HepG2 (cell line): ENCODE measurements around the gene HAUS7. TPM values are rescaled to one million over a fixed set of nuclear protein-coding genes. Genes with fewer than 3 reads are reported as not detected.

ENCODE experiments used
- ATAC-seq: fragments of 200-7000 bp; cut with Tn5 transposase; 3 replicates; pipeline ENCODE4 v1.9.1; 2020; ENCODE audit warnings: mild to moderate bottlenecking, moderate library complexity
- BruUV-seq: library from RNA; stranded (reverse); fragments of 400-500 nt; replicated peaks from 2 replicates; lab custom pipeline; 2021; lab: Mats Ljungman, UMichigan
- CTCF ChIA-PET: fragments of 300-600 bp; formaldehyde crosslinking; extraction: SDS; loops from one replicate; lab custom pipeline; 2021; ENCODE audit warnings: low total read pairs, inconsistent platforms, low intra/inter-chr PET ratio; lab: Yijun Ruan, JAX
- POLR2A ChIA-PET: fragments of 350-600 bp; sonication (Branson Sonifier 250); formaldehyde crosslinking; loops from one replicate; lab custom pipeline; 2020; ENCODE audit warnings: antibody characterized with exemption, inconsistent platforms; lab: Yijun Ruan, JAX
- DNase-seq: peaks from one replicate; pipeline ENCODE4 v3.0.0-alpha.2; 2015; ENCODE audit warnings: low spot score
- FAIRE-seq: peaks from 3 replicates; lab custom pipeline; 2011; peaks lifted over from hg19 to GRCh38; lab: Jason Lieb, UNC
- H2AFZ ChIP-seq: one replicate; pipeline ENCODE4 v1.6.1; 2011; ENCODE audit warnings: low read length, inconsistent platforms
- H3K27ac ChIP-seq: fragments of 300-600 bp; 3 replicates; pipeline ENCODE4 v1.8.0; 2011; ENCODE audit warnings: mixed run types, mild to moderate bottlenecking, mixed read lengths, low read length, inconsistent platforms; ENCODE audit not compliant: insufficient read depth; ENCODE audit errors: extremely low read length
- H3K27me3 ChIP-seq, 2 experiments: fragments of 200-600 bp in 1 of 2; 2 replicates in 1 of 2; 3 replicates in 1 of 2; pipeline versions ENCODE4 v1.6.0 to v1.8.0; 2011; ENCODE audit warnings: low read length in 2 of 2, mild to moderate bottlenecking in 2 of 2, moderate library complexity in 2 of 2, inconsistent platforms in 1 of 2; ENCODE audit not compliant: insufficient read depth in 2 of 2, control insufficient read depth in 1 of 2
- H3K36me3 ChIP-seq, 2 experiments: fragments of 200-600 bp in 1 of 2; replicated peaks in 1 of 2; 2 replicates in 1 of 2; 3 replicates in 1 of 2; pipeline versions ENCODE4 v1.5.1 to v1.8.0; 2011; ENCODE audit warnings: low read length in 2 of 2, inconsistent platforms in 1 of 2; ENCODE audit not compliant: insufficient read depth in 2 of 2, control insufficient read depth in 1 of 2
- H3K4me1 ChIP-seq: 2 replicates; pipeline ENCODE4 v1.5.1; 2012; ENCODE audit warnings: low read length, inconsistent platforms; ENCODE audit not compliant: insufficient read depth
- H3K4me2 ChIP-seq: 2 replicates; pipeline ENCODE4 v1.6.0; 2011; ENCODE audit warnings: low read depth, low read length, inconsistent platforms
- H3K4me3 ChIP-seq, 3 experiments: fragments of 200-600 bp in 1 of 3; sonication (generic), shearing (Covaris generic) in 1 of 3; replicated peaks in 1 of 3; 2 replicates each; pipeline ENCODE4 v1.5.1; 2011 to 2016; ENCODE audit warnings: low read length in 3 of 3, inconsistent platforms in 2 of 3, low read depth in 2 of 3, mild to moderate bottlenecking in 2 of 3, control low read depth in 1 of 3, mixed read lengths in 1 of 3; ENCODE audit not compliant: insufficient read depth in 1 of 3
- H3K79me2 ChIP-seq: one replicate; pipeline ENCODE4 v1.6.1; 2011; ENCODE audit warnings: low read length, inconsistent platforms; ENCODE audit not compliant: insufficient read depth
- H3K9ac ChIP-seq: 2 replicates; pipeline ENCODE4 v1.6.0; 2011; ENCODE audit warnings: mild to moderate bottlenecking, low read depth, low read length, inconsistent platforms; ENCODE audit not compliant: insufficient read depth
- H3K9me3 ChIP-seq: 2 replicates; pipeline ENCODE4 v1.5.1; 2012; ENCODE audit warnings: mild to moderate bottlenecking, low read length
- H4K20me1 ChIP-seq: 2 replicates; pipeline ENCODE4 v1.6.0; 2011; ENCODE audit warnings: inconsistent platforms, mild to moderate bottlenecking, low read length, moderate library complexity; ENCODE audit not compliant: insufficient read depth
- CAMTA2 ChIP-seq: sonication (generic); formaldehyde crosslinking; IDR thresholded peaks from 2 replicates; pipeline ENCODE4 v1.4.0; 2020; ENCODE audit warnings: mild to moderate bottlenecking, missing genetic modification reagents, borderline replicate concordance
- CTCF ChIP-seq: sonication (generic); formaldehyde crosslinking; IDR thresholded peaks from 2 replicates; pipeline ENCODE4 v1.5.0; 2020; ENCODE audit warnings: mild to moderate bottlenecking, missing genetic modification reagents, moderate library complexity
- GABPB1 ChIP-seq: IDR thresholded peaks from 2 replicates; pipeline ENCODE4 v1.6.1; 2016; ENCODE audit warnings: mild to moderate bottlenecking, missing genetic modification reagents, moderate library complexity, missing compliant biosample characterization
- HIC2 ChIP-seq: sonication (generic); formaldehyde crosslinking; IDR thresholded peaks from 2 replicates; pipeline ENCODE4 v1.9.0; 2022; ENCODE audit warnings: low read depth, missing genetic modification reagents
- HNRNPL ChIP-seq: fragments of 200-400 bp; formaldehyde crosslinking; IDR thresholded peaks from 2 replicates; pipeline ENCODE4 v1.6.1; 2017; ENCODE audit warnings: mild to moderate bottlenecking, low read depth, low read length
- KLF9 ChIP-seq: IDR thresholded peaks from 2 replicates; pipeline ENCODE4 v1.6.1; 2016; ENCODE audit warnings: low read depth
- PAWR ChIP-seq: sonication (generic); formaldehyde crosslinking; IDR thresholded peaks from 2 replicates; pipeline ENCODE4 v1.4.0; 2020; ENCODE audit warnings: missing genetic modification reagents, mild to moderate bottlenecking, borderline replicate concordance
- ZBTB38 ChIP-seq: sonication (generic); formaldehyde crosslinking; IDR thresholded peaks from 2 replicates; pipeline ENCODE4 v1.5.1; 2020; ENCODE audit warnings: mild to moderate bottlenecking, missing genetic modification reagents
- ZBTB7A ChIP-seq: sonication (generic); formaldehyde crosslinking; IDR thresholded peaks from 2 replicates; pipeline ENCODE4 v1.8.0; 2022; ENCODE audit warnings: mild to moderate bottlenecking, missing genetic modification reagents
- ZNF160 ChIP-seq: sonication (generic); formaldehyde crosslinking; IDR thresholded peaks from 2 replicates; pipeline ENCODE4 v1.8.0; 2022; ENCODE audit warnings: mild to moderate bottlenecking, inconsistent platforms, missing genetic modification reagents
- ZNF317 ChIP-seq: sonication (generic); formaldehyde crosslinking; IDR thresholded peaks from 2 replicates; pipeline ENCODE4 v1.5.0; 2020; ENCODE audit warnings: mild to moderate bottlenecking, missing genetic modification reagents
- WGBS: methylation state at CpG from one replicate; pipeline ENCODE4 v1.1.6; 2017; ENCODE audit warnings: low lambda C conversion rate; 5-methylcytosine and 5-hydroxymethylcytosine counted together
- in situ Hi-C: cut with HindIII; loops from 2 replicates; pipeline ENCODE4 v1.10.0; 2017; ENCODE audit warnings: low pct_unique_long_range_greater_than_20kb; ENCODE audit not compliant: extremely low pct_ligation_motif_present
- intact Hi-C: fragments of 100-400 bp; cut with micrococcal nuclease; formaldehyde crosslinking; loops from one replicate; pipeline ENCODE4 v1.10.0; 2022; ENCODE audit not compliant: unreplicated experiment
- polyA plus RNA-seq, 8 experiments: library from polyadenylated mRNA; depleted of rRNA in 3 of 8; stranded (reverse) in 7 of 8; unstranded in 1 of 8; fragments of >200 nt; fragmentation: Illumina TruSeq in 4 of 8; extraction: Trizol in 4 of 8; gene quantifications; 2 replicates each; pipeline versions ENCODE4 v1.2.1 to v1.2.3, GENCODE V29; 2011 to 2016; ENCODE audit warnings: low read depth in 4 of 8, missing spikeins in 1 of 8, mixed read lengths in 1 of 8; ENCODE audit not compliant: insufficient read depth in 1 of 8
- total RNA-seq, 5 experiments: library from RNA; depleted of rRNA; stranded (reverse); fragments of >200 nt; fragmentation: Illumina TruSeq; extraction: Trizol; gene quantifications; 2 replicates each; pipeline ENCODE4 v1.2.3, GENCODE V29; 2016; ENCODE audit warnings: low read depth in 1 of 5

HAUS7 gene
- total and polyA plus RNA-seq, 2 of the 13 experiments (the other 11 are each of a cell fraction or from before 2014, with no cell fraction given), result 10.9 to 42.4 TPM

DNA sequence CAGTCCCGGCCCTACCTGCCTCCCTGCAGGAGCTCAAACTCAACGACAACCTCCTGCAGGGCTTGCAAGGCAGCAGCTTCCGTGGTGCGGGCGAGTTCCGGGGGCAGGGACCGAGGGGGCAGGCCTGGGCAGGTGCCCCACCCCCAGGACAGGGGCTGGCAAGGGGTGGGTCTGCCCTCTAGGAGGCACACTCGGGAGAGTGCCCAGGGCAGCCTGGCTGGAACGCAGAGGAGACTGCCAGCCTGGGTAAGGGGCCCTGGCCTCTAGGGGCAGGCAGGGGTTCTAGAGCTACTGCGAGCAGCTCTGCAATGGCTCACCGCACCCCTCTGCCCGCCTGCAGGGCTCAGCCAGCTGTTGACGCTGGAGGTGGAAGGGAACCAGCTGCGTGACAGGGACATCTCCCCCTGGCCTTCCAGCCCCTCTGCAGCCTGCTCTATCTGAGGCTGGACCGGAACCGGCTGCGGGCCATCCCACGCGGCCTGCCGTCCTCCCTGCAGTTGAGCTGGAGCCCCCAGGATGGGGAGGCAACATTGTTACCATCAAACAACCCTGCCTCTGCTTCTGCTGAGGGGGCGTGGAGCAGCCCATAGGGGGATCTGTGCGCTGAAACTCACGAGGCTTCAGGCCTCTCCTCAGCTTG, 12.1 kb upstream of the HAUS7 start:
- H3K4me1 ChIP-seq, result peaks cover 37% of the 10 kb centered on the region
- no peaks in the 10 kb centered on the region for H4K20me1 ChIP-seq
- peaks cover 2 to 4% of the 10 kb centered on the region in 2 experiments; a peak in 2 of 5 replicates for H3K27me3 ChIP-seq
- no peak overlapping the region for H3K27ac ChIP-seq
- POLR2A ChIA-PET, result interaction anchor here (0.7 kb wide), 1 partner anchor 11 kb away, joined by 4 read pairs; no protein-coding TSS in a partner anchor
- WGBS, result no CpG with 5 or more reads among the region's 23 CpGs
- peak; percentile 29; the same call in 1 of the 2 replicates for TF ChIP-seq GABPB1 (CRISPR knock-in tag)
- TF ChIP-seq ZBTB7A, result no peak
- TF ChIP-seq HNRNPL, result peak; percentile 95
- no peak for TF ChIP-seq KLF9
- 0 out of 2 replicates have a peak, but pooled peaks have one; percentile 13 for TF ChIP-seq CTCF (CRISPR knock-in tag)
- no peak for TF ChIP-seq CAMTA2 (CRISPR knock-in tag)
- TF ChIP-seq PAWR, result no peak
- peak; percentile 81; the same call in 1 of the 2 replicates for TF ChIP-seq HIC2 (CRISPR knock-in tag)
- TF ChIP-seq ZNF160 (CRISPR knock-in tag), result no peak
- TF ChIP-seq ZNF317 (CRISPR knock-in tag), result no peak
- no peak for TF ChIP-seq ZBTB38
- CTCF ChIA-PET, result no interaction called here
- DNase-seq (no peak), FAIRE-seq (no peak), ATAC-seq (peak; percentile 56)
- BruUV-seq, result no TSS peak
- H3K36me3 ChIP-seq, result no peaks in the 10 kb centered on the region
- in situ Hi-C loops (no loop called here), intact Hi-C loops (no loop called here)
- H3K4me3 ChIP-seq, result no peak overlapping the region; a peak in 1 of 6 replicates
- no peaks in the 10 kb centered on the region for H3K79me2 ChIP-seq
- no peak overlapping the region for H3K4me2 ChIP-seq
- no peak overlapping the region for H3K9ac ChIP-seq
- H3K9me3 ChIP-seq, result no peaks in the 10 kb centered on the region
- H2AFZ ChIP-seq, result no peak overlapping the region
